Muscle layer of duodenum (tissue), 2 donors: ENCODE data around the gene EEIG1.

Experiments used
- H3K27ac ChIP-seq: one replicate; pipeline ENCODE4 v1.7.0; 2013; ENCODE audit warnings: mild to moderate bottlenecking, low read length
- H3K27me3 ChIP-seq: one replicate; pipeline ENCODE4 v1.7.0; 2013; ENCODE audit warnings: low read depth, mild to moderate bottlenecking, control low read depth, low read length
- H3K36me3 ChIP-seq, 2 donors: one replicate each; pipeline ENCODE4 v1.7.0; 2013; ENCODE audit warnings: low read length in 2 of 2, control low read depth in 1 of 2, mild to moderate bottlenecking in 1 of 2; ENCODE audit not compliant: insufficient read depth in 2 of 2, control insufficient read depth in 1 of 2
- H3K4me1 ChIP-seq, 2 donors: one replicate each; pipeline ENCODE4 v1.7.0; 2013; ENCODE audit warnings: low read length in 2 of 2, mild to moderate bottlenecking in 2 of 2, control low read depth in 1 of 2, moderate library complexity in 1 of 2; ENCODE audit not compliant: insufficient read depth in 2 of 2, control insufficient read depth in 1 of 2
- H3K4me3 ChIP-seq, 2 donors: one replicate each; pipeline ENCODE4 v1.7.0; 2013; ENCODE audit warnings: low read length in 2 of 2, low read depth in 1 of 2, mild to moderate bottlenecking in 1 of 2
- H3K9me3 ChIP-seq, 2 donors: one replicate each; pipeline ENCODE4 v1.7.0; 2013; ENCODE audit warnings: low read length in 2 of 2, control low read depth in 1 of 2, mild to moderate bottlenecking in 1 of 2; ENCODE audit not compliant: control insufficient read depth in 1 of 2
- donor health status: healthy.

Gene EEIG1

DNA sequence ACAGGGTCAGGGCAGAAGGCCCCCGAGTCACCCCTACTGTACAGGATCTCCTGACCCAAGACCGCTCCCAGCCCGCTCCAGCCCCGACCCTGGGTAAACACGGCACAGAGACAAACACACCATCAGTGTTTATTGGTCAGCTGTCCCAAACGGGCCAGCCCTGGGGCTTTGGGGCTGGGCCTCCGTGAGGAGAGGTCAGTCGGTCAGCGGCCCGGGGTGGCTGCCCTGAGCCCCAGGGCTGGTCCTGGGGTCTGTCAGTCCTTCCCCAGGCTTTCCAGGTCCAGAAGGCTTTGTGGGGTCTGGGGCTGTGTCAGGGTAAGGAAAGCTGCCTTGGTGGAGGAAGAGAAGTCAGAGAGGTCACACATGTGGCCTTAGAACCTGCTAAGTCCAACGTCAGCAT, 45.8 kb downstream of the EEIG1 start:
- Histone ChIP-seq H3K9me3 (no peaks in the 10 kb centered on the region), H3K4me3 (no peak overlapping the region), H3K36me3 (peaks cover 3 to 8% of the 10 kb centered on the region in 2 donors), H3K27me3 (no peaks in the 10 kb centered on the region), H3K4me1 (peaks cover 16 to 44% of the 10 kb centered on the region in 2 donors), H3K27ac (no peak overlapping the region)

DNA sequence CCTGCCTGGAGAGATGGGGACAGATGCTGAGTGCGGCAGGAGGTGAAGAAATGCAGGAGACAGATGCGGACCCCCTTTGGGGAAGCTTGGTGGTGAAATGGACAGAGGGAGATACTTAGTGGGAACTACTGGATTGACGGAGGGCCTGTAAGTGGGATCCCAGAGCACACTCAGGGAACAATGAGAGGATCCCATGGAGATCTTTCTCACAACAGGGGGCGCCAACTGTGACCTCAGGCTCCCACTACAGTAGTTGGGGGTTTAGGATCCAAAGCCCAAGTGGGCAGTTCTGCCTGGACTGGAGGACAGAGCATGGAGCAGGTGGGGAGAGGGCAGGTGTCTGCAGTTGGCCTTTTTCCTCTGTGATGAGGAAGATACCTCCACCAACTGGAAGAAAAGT, 46.5 kb downstream of the EEIG1 start:
- no peaks in the 10 kb centered on the region for H3K27me3 ChIP-seq
- H3K4me1 ChIP-seq: peaks cover 16 to 45% of the 10 kb centered on the region in 2 donors
- H3K36me3 ChIP-seq: peaks cover 3 to 8% of the 10 kb centered on the region in 2 donors
- H3K27ac ChIP-seq: no peak overlapping the region
- no peak overlapping the region for H3K4me3 ChIP-seq
- no peaks in the 10 kb centered on the region for H3K9me3 ChIP-seq

DNA sequence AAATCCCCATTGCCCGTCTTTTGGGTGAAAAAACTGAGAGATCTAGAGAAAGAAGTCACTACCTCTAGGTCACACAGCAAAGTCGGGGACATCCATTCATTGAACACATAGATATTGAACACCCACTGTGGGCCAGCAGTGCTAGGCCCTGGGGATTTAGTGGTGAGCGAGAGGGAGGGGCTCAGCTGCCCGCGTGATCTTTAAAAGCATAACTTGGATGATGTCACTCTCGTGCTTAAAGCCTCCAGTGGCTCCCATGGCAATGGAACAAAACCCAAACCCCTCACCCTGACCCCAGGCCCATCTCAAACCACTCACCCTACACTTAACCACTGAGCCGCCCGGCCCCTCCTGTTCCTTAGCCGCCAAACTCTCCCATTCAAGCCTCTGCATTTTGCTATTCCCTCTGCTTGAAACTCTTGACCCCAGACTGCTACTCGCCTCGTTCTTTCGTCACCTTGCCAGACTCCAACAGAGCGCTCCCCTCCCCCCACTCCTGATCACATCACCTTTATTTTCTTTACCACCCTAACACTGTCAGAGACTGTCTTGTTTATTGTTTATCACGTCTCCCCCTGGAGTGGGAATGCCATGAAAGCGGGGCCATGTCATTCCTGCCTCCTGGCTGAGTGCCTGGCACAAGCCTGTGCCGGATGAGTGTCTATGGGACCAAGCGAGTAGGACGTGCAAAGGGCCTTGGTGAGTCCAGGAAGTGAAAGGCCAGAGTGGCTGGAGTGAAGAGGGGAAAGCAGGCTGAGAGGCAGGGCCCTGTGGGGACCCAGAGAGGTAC, 49.5 kb downstream of the EEIG1 start:
- Histone ChIP-seq H3K27me3 (peaks cover 13% of the 10 kb centered on the region), H3K4me1 (peaks cover under 1 to 36% of the 10 kb centered on the region in 2 donors), H3K4me3 (peak overlapping the region; percentile 26 to 75), H3K27ac (no peak overlapping the region), H3K36me3 (peaks cover 3 to 8% of the 10 kb centered on the region in 2 donors), H3K9me3 (no peaks in the 10 kb centered on the region)
